GM19468 (cell line): ENCODE results near the gene DRAP1.
"Not testable (repeated sequence)": the region's sequence is repeated elsewhere in the genome, so short reads cannot be mapped to it uniquely, and the experiment has no call there.

Experiments used
- ATAC-seq: cut with Tn5 transposase; IDR thresholded peaks from one replicate; pipeline ENCODE4 v1.9.1; 2021; ENCODE audit warnings: mild to moderate bottlenecking, moderate library complexity, moderate number of reproducible peaks; ENCODE audit not compliant: unreplicated experiment; ENCODE audit errors: extremely low read depth

DRAP1 gene

GRCh38 chr11:65922565-65922964 lies 3.3 kb downstream of the DRAP1 start:
- no peak for ATAC-seq

- no peak for ATAC-seq
Observed at GRCh38 chr11:65925397-65925796, 6.2 kb downstream of the DRAP1 start.

- ATAC-seq, result no peak
Observed at GRCh38 chr11:65927904-65928397, 8.7 kb downstream of the DRAP1 start.

GRCh38 chr11:65928667-65929066 lies 9.4 kb downstream of the DRAP1 start:
- ATAC-seq, result no peak

- ATAC-seq, result no peak
Observed at GRCh38 chr11:65931773-65932557, 12.7 kb downstream of the DRAP1 start.

- ATAC-seq, result no peak
Observed at GRCh38 chr11:65932558-65932919, 13.3 kb downstream of the DRAP1 start.

GRCh38 chr11:65934014-65934413 lies 14.8 kb downstream of the DRAP1 start:
- ATAC-seq, result no peak

- no peak for ATAC-seq
Observed at GRCh38 chr11:65937766-65938165, 18.5 kb downstream of the DRAP1 start.

GRCh38 chr11:65941720-65942310 lies 22.6 kb downstream of the DRAP1 start:
- no peak for ATAC-seq

- ATAC-seq, result no peak
Observed at GRCh38 chr11:65942531-65942930, 23.3 kb downstream of the DRAP1 start.

- ATAC-seq, result no peak
Observed at GRCh38 chr11:65944191-65944590, 25.0 kb downstream of the DRAP1 start.

GRCh38 chr11:65944767-65945166 lies 25.5 kb downstream of the DRAP1 start:
- no peak for ATAC-seq

- no peak for ATAC-seq
Observed at GRCh38 chr11:65945430-65945911, 26.2 kb downstream of the DRAP1 start, which contains the start of gene TSGA10IP. Gene TSGA10IP (plus strand): TSS chr11:65945480. CDS start chr11:65945676, 196 bp downstream.

- no peak for ATAC-seq
Observed at GRCh38 chr11:65945941-65946558, 26.8 kb downstream of the DRAP1 start.

GRCh38 chr11:65946655-65947054 lies 27.4 kb downstream of the DRAP1 start:
- ATAC-seq, result no peak

GRCh38 chr11:65947133-65947532 lies 27.9 kb downstream of the DRAP1 start:
- no peak for ATAC-seq

GRCh38 chr11:65947603-65948125 lies 28.4 kb downstream of the DRAP1 start:
- ATAC-seq, result no peak

GRCh38 chr11:65950711-65951110 lies 31.5 kb downstream of the DRAP1 start:
- not testable (repeated sequence) for ATAC-seq

GRCh38 chr11:65951641-65952040 lies 32.4 kb downstream of the DRAP1 start:
- ATAC-seq, result not testable (repeated sequence)

GRCh38 chr11:65952052-65952521 lies 32.9 kb downstream of the DRAP1 start:
- no peak for ATAC-seq

GRCh38 chr11:65953471-65953870 lies 34.2 kb downstream of the DRAP1 start:
- ATAC-seq, result no peak
